Measurements from ENCODE around the gene IFRD2. TPM values are rescaled to one million over a fixed set of nuclear protein-coding genes. Genes with fewer than 3 reads are reported as not detected.

Gene IFRD2
- total and polyA plus RNA-seq, 2 of the 13 experiments (the other 11 are each of a cell fraction or from before 2014, with no cell fraction given): 32.8 to 96.1 TPM

DNA sequence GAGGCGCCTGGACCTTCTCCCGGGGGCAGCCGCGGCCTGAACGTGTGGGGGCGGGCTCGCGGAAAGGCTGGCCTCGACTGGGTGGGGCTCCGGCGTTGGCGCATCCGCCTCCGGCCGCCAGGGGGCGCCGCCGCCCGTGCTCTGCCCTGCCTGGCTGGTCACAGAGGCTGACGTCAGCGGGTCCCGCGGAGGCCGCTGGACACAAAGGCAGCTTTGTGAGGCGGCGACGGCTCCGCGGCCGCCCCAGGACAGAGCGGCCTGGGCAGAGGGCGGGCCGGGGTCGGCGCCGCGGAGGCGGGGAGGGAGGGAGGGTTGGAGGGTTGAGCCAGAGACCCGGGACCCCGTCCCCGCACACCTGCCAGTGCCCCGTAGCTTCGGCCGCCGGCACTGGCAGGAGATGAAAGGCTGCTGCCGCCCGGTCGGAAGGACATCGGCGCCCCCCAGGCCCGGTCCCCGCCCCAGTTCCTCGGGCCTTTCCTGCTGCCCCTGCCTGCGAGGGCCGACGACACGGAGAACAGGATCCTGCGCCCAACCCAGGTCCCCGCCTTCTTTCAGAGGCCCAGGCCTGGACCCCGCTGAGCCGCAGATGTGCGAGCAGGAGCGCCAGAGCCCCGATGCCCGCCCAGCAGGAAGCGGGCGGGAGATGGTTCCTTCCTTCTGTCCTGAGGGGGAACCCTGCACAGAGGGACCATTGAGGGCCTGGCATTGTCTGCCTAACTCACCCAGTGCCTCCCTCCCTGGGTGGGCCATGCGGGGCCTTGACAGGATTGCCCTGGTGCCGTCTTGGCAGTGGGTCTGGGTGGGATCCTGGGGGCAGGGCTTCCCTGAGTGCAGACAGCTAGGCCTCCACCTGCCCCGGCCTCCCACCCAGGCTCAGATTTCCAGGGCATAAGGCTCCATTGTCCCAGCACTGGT lies 31.9 kb downstream of the IFRD2 start (continued):
- TF ChIP-seq, protein P1, sequence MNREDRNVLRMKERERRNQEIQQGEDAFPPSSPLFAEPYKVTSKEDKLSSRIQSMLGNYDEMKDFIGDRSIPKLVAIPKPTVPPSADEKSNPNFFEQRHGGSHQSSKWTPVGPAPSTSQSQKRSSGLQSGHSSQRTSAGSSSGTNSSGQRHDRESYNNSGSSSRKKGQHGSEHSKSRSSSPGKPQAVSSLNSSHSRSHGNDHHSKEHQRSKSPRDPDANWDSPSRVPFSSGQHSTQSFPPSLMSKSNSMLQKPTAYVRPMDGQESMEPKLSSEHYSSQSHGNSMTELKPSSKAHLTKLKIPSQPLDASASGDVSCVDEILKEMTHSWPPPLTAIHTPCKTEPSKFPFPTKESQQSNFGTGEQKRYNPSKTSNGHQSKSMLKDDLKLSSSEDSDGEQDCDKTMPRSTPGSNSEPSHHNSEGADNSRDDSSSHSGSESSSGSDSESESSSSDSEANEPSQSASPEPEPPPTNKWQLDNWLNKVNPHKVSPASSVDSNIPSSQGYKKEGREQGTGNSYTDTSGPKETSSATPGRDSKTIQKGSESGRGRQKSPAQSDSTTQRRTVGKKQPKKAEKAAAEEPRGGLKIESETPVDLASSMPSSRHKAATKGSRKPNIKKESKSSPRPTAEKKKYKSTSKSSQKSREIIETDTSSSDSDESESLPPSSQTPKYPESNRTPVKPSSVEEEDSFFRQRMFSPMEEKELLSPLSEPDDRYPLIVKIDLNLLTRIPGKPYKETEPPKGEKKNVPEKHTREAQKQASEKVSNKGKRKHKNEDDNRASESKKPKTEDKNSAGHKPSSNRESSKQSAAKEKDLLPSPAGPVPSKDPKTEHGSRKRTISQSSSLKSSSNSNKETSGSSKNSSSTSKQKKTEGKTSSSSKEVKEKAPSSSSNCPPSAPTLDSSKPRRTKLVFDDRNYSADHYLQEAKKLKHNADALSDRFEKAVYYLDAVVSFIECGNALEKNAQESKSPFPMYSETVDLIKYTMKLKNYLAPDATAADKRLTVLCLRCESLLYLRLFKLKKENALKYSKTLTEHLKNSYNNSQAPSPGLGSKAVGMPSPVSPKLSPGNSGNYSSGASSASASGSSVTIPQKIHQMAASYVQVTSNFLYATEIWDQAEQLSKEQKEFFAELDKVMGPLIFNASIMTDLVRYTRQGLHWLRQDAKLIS (CRISPR knock-in tag; IDR thresholded peaks at IDR 0.05): peak; percentile 73; the same call in 1 of the 2 replicates
- TF ChIP-seq SP4 (CRISPR knock-in tag; IDR thresholded peaks at IDR 0.05) (peak; percentile 86), ZMAT3 (CRISPR knock-in tag; conservative IDR thresholded peaks at IDR 0.05) (no peak), TCF7 (IDR thresholded peaks at IDR 0.05; ENCODE audit: low read depth) (peak; percentile 95), NFE2L2 (IDR thresholded peaks at IDR 0.05; ENCODE audit: low read length) (no peak), ZNF230 (CRISPR knock-in tag; IDR thresholded peaks at IDR 0.05) (no peak), EHMT2 (IDR thresholded peaks at IDR 0.05; ENCODE audit: borderline replicate concordance, low read depth, low read length) (no peak), RCOR2 (CRISPR knock-in tag; IDR thresholded peaks at IDR 0.05) (no peak; the same call in 1 of the 2 replicates), NFIC (IDR thresholded peaks at IDR 0.05; ENCODE audit: low read length) (no peak), ATM (IDR thresholded peaks at IDR 0.05; ENCODE audit: borderline replicate concordance) (no peak), ZBTB7A (CRISPR knock-in tag; IDR thresholded peaks at IDR 0.05) (peak; percentile 98), PHF20 (CRISPR knock-in tag; IDR thresholded peaks at IDR 0.05) (no peak; the same call in 1 of the 2 replicates), SOX5 (CRISPR knock-in tag; IDR thresholded peaks at IDR 0.05; ENCODE audit: borderline replicate concordance) (peak; percentile 67; the same call in 1 of the 2 replicates), ZNF383 (CRISPR knock-in tag; IDR thresholded peaks at IDR 0.05; ENCODE audit: borderline replicate concordance) (no peak), ZZZ3 (CRISPR knock-in tag; IDR thresholded peaks at IDR 0.05; ENCODE audit: borderline replicate concordance) (0 out of 2 replicates have a peak, but pooled peaks have one; percentile 1), ZNF83 (CRISPR knock-in tag; IDR thresholded peaks at IDR 0.05; ENCODE audit: borderline replicate concordance) (no peak), IRF2 (CRISPR knock-in tag; IDR thresholded peaks at IDR 0.05) (peak; percentile 46; the same call in 1 of the 2 replicates), ZNF629 (CRISPR knock-in tag; conservative IDR thresholded peaks at IDR 0.05) (peak; percentile 59; the same call in 1 of the 2 replicates), RARA (CRISPR knock-in tag; IDR thresholded peaks at IDR 0.05) (peak; percentile 75), PPARG (CRISPR knock-in tag; conservative IDR thresholded peaks at IDR 0.05) (no peak; the same call in 1 of the 2 replicates), SIX4 (CRISPR knock-in tag; IDR thresholded peaks at IDR 0.05) (peak; percentile 60), ZNF33B (CRISPR knock-in tag; IDR thresholded peaks at IDR 0.05) (0 out of 2 replicates have a peak, but pooled peaks have one; percentile 13)
- TF ChIP-seq, protein P2, sequence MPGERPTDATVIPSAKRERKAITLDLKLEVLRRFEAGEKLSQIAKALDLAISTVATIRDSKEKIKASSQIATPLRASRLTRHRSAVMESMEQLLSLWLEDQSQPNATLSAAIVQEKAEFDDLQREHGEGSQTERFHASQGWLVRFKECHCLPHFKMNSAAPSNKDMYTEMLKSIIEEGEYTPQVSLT (CRISPR knock-in tag; IDR thresholded peaks at IDR 0.05; ENCODE audit: borderline replicate concordance, low read depth): peak; percentile 73; the same call in 1 of the 2 replicates
- TF ChIP-seq, protein P3, sequence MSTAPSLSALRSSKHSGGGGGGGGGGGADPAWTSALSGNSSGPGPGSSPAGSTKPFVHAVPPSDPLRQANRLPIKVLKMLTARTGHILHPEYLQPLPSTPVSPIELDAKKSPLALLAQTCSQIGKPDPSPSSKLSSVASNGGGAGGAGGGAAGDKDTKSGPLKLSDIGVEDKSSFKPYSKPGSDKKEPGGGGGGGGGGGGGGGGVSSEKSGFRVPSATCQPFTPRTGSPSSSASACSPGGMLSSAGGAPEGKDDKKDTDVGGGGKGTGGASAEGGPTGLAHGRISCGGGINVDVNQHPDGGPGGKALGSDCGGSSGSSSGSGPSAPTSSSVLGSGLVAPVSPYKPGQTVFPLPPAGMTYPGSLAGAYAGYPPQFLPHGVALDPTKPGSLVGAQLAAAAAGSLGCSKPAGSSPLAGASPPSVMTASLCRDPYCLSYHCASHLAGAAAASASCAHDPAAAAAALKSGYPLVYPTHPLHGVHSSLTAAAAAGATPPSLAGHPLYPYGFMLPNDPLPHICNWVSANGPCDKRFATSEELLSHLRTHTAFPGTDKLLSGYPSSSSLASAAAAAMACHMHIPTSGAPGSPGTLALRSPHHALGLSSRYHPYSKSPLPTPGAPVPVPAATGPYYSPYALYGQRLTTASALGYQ (CRISPR knock-in tag; IDR thresholded peaks at IDR 0.05): peak; percentile 83; the same call in 1 of the 2 replicates
- TF ChIP-seq, protein P4, sequence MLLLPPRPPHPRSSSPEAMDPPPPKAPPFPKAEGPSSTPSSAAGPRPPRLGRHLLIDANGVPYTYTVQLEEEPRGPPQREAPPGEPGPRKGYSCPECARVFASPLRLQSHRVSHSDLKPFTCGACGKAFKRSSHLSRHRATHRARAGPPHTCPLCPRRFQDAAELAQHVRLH (CRISPR knock-in tag; IDR thresholded peaks at IDR 0.05; ENCODE audit: borderline replicate concordance, low read depth): peak; percentile 90; the same call in 1 of the 2 replicates

Data from HepG2 (cell line).